Retina (tissue), 1 donor: ENCODE data around the gene KCNIP1.
A peak's percentile ranks its signal among the peaks of the same experiment; 100 is the strongest.

Experiments used
- DNase-seq: peaks from one replicate; pipeline ENCODE4 v3.0.0-alpha.2; 2016

KCNIP1 gene

DNA sequence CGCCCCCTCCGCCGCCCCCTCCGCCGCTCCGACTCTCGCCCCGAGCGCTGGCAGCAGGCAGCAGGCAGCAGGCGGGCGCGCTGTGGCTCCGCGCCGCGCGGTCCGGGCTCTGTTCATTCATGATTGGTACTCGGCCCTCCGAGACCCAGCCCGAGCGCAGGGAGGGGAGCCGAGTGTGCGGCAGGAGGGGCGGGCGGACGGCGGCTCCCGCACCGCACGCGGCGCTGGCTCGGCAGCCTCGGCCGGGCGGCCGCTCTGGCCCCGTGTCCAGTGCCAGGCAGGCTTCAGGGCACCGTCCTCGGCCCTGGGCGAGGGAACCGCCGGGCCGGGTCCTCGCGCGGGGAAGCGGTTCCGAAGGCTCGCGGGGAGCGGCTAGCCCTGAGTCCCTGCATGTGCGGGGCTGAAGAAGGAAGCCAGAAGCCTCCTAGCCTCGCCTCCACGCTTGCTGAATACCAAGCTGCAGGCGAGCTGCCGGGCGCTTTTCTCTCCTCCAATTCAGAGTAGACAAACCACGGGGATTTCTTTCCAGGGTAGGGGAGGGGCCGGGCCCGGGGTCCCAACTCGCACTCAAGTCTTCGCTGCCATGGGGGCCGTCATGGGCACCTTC is at the start of gene KCNIP1:
TSS of gene KCNIP1 (plus strand) at position 31 of the 607 bp plus-strand sequence.
- peak; percentile 81 for DNase-seq

DNA sequence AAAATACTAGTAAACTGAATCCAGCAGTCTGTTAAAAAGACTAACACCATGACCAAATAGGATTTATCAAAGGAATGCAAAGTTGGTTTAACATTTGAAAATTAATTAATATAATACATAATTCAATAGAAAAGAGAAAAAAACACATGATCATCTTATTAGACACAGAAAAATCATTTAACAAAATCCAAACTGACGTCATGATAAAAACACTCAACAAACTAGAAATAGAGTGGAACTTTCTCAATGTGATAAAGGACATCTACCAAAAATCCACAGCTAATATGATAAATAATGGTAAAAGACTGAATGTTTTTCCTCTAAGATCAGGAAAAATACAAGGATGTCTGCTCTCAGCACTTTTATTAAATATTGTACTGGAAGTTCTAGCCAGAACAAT is 40.4 kb upstream of the KCNIP1 start:
- no peak for DNase-seq

DNA sequence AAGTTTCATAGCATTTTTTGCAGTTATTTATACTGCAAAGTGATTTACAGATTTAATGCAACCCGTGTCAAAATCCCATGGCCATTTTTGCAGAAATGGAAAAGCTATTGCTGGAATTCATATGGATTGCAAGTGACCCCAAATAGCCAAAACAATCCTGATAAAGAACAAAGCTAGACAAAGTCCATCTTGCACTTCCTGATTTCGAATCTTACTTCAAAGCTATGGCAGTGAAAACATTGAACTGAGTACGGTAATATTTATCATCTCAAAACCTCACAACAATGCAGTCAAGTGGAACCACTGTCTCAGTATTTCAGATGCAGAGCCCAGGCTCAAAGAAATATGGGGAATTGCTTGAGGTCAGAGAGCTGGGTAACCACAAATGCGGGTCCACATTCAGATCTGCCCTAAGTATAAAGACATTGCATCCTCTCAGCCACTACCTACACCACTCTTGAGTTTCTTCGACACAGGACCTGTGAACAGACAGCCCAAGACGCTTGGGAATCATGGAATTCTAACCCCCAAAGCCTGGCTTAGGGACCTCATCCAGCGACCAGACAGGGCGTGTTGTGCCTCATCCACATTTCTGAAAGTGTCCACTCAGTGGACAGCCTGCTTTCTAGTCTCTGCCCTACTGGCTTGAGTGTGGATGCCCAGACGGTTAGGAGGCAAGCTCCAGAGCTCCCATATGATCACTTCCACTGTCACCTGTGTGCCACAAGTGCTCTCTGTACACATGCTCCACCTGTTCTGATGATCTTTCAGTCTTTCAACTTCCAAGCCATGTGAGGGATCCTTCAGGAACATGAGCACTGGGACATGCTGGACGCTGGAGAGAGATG is 39.3 kb upstream of the KCNIP1 start:
- no peak for DNase-seq

DNA sequence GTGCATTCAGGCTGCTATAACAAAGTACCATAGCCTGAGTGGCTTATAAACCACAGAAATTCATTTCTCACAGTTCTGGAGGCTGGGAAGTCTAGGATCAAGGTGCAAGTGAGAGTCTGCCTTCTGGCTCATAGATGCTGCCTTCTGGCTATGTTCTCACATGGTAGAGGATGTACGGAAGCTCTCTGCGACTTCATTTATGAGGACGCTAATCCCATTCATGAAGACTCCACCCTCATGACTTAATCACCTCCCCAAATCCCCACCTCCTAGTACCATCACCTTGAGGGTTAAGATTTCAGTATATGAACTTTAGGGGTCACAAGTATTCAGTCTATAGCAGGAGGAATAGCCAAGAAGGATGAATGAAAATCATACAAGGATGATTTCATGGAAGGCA is 37.3 kb upstream of the KCNIP1 start:
- no peak for DNase-seq

DNA sequence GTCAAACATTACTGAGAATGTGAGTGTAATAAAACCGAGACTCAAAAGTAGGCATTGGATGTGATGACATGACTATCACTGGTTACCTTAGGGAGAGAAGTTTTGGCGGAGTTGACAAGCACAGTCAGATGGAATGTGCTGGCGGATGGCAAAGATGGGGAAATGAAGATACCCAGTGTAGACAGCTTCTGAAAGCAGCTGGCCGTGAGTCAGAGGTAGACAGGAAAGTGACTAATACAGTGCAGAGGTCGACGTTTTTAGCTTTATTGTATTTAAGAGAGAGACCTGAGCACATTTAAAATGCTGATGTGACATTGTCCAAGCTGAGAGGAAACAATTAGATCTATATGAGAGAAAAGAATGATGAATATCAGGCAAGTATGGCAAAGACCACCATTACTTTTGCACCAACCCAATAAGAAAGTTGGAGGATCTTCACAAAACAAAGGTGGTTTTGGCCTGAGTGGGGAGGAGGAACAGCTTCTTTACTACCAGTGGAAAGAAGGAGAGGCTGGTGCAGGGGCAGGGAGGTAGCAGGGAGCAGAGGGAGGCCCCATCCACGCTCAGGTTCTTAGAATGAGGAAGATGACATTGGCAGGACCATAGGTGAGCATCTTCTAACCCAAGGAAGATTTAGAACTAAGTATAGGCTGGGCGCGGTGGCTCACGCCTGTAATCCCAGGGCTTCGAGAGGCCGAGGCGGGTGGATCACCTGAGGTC is 36.7 kb upstream of the KCNIP1 start:
- DNase-seq = no peak

DNA sequence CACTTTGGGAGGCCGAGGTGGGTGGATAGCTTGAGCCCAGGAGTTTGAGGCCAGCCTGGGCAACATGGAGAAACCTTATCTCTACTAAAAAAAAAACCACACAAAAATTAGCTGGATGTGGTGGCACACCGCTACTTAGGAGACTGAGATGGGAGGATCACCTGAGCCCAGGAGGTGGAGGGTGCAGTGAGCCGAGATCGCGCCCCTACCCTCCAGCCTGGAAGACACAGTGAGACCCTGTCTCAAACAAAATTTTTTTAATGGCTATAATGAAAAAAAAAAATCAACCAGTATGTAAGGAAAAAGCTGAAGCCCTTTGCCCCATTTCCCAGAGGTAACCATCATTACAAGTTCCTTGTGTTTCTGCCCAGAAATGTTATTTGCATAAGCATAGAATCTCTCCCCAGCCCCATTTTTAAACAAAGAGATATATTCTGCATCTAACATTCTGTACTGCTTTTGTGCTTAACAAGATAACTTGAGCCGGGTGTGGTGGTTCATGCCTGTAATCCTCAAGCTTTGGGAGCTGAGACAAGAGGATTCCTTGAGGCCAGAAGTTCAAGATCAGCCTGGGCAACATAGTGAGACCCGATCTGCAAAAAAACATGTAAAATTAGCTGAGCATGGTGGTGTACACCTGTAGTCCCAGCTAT is 35.1 kb upstream of the KCNIP1 start:
- no peak for DNase-seq

DNA sequence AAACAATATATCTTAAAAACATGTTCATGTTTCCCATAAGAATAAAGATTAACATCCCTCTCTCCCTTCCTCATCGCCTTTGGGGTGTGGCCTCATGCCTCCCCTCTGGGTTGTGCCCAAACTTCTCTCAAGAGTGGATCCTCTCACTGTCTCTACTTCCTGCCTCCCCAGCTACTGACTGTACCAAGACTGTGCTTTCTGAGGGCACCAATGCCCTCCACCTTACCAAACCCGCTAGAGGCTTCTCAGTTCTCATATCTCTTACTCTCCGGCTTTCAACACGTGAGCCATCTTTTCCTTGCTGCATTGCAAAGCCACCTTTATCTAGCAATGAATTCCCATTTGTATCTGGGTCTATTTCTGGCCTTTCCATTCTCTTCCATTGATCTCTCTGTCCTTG is 34.4 kb upstream of the KCNIP1 start:
- DNase-seq = no peak

DNA sequence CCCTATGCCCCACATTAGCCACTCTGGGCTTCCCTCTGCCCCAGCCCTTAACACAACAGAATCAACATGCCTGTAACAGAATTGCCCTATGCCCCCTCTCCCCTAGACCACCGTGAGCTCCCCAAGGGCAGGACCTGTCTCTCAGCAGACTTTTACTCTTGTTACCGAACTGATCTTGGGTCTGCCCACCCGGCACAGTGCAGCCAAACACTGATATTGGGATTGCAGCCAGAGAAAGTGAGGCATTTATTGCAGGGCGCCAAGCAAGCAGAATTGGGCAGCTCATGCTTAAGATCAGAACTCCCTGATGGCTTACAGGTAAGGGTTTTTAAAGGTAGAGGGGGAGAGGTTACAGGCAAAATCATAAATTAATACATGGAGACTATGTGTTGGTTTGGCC is 33.5 kb upstream of the KCNIP1 start:
- no peak for DNase-seq

DNA sequence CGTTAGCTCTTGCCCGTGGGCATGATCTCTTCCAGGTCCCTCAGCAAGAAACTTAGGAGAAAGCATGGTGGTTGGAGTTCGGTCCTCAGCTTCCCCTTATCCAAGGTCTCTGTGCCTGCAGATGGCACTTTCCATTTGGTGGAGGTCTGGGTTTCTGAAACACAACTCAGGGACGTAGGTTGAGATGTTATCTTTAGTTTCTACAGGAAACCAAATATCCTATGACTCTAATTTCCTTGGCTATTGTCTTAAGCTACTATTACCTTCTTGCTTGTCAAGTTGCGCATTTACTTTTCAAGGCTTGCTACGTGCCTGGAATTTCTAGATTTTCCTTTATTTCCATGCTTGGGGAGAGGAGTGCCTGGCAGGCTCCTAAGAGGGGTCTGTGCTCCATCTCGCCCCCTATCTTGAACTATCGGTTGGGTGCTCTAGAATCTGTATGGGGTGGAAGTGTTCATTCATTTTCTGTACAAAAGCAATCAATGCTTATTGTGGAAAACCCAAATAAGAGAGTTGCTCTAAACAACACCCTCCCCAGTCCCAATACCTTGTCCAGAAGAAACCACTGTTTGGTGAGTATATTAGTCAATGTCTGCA is 32.9 kb upstream of the KCNIP1 start:
- DNase-seq = no peak

DNA sequence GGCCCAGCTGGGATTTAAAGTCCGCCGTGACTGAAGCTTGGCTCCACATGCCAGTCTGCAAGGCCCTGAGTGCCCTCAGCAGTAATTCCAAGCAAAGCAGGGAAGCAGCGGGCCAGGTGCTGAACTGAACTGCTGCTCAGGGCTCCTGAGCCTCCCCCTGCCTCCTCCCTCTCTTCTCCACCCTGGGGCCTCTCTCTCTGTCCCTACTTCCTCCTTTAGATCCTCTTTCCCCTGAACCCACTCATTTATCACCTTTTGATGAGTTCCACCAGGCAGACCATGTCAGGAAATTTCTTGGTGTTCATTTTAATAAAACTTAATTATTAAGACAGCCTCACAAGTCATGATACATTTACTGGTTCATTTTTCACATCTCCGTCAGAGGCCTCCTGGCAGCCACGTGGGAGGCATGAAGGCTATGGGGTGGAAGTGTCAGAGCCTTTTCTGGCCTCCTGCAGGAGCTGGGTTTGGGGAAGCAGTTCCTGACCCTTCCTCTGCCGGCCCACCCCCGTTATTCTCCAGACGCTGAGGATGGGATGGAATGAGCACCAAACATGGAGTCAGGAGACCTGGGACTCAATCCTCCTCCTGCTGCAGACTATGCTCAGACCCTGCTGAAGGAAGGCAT is 32.2 kb upstream of the KCNIP1 start:
- DNase-seq = no peak

DNA sequence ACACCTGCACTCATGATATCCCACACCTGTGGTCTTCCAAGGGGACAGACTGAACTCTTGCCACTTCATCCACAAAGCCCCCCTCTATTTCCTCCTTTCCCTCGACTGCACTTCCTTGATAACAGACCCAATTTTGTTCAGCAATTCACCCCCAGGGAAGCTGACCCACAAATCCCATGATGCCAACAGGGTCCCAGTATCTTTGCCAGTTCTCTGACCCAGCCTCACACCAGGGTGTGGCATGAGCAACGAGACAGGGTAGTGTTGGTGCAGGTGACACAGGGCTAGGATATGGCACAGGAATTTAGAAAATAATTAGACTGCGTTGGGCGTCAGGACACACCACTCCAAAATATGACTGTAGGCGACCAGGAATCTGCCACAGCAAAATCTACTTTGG is 30.2 kb upstream of the KCNIP1 start:
- DNase-seq = no peak

DNA sequence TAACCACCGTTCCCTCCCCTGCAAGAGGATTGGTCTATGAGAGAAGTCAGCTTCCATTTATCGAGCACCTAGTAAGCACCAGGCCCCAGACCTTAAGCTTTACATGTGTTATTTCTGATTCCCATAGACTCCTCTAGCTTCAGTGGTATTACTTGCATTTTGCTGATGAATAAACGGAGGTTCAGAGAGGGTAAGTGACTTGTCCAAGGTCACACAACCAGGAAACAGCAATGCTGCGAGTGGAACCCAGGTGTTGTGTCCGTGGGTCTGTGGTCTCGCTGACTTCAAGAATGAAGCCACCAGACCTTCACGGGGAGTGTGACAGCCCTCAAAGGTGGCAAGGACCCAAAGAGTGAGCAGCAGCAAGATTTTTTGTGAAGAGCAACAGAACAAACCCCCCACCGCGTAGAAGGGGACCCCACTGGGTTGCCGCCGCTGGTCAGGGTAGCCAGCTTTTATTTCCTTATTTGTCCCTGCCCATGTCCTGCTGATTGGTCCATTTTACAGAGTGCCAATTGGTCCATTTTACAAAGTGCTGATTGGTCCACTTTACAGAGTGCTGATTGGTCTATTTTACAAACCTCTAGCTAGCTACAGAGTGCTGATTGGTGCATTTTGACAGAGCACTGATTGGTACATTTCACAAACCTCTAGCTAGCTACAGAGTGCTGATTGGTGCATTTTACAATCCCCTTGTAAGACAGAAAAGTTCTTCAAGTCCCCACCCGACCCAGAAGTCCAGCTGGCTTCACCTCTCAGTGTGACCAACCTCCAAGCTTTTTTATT is 29.1 kb upstream of the KCNIP1 start:
- DNase-seq = no peak

DNA sequence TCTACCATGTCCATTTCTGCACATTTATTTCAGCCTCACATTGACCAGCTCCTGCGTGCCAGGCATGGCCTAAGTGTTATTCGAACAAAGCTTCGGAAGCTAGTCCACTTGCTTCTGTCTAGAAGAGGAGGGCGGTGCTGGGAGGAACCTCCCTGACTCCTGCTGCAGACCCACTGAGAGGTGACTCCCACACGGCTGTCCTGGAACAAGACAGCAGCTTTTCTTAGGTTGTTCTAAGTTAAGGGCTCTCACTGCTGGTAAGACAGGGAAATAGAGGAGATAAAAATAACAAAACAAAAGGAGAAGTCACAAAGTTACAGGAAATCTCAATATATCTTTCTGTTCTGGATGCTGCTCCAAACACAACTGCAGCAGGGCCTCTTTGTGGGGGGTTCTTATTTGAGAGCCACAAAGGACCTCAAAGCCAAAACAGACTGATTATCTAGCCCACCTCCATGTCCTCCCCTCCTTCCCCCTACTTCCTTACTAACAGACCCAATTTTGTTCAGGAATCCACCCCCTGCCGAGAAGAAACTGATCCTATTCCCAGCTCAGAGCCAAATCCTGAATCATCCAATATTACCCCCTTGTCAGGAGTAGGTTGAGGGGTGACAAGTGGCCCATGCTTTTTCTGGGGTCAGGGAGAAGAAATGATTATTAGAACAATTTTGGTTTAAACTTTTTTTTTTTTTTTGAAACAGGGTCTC is 28.4 kb upstream of the KCNIP1 start:
- no peak for DNase-seq

DNA sequence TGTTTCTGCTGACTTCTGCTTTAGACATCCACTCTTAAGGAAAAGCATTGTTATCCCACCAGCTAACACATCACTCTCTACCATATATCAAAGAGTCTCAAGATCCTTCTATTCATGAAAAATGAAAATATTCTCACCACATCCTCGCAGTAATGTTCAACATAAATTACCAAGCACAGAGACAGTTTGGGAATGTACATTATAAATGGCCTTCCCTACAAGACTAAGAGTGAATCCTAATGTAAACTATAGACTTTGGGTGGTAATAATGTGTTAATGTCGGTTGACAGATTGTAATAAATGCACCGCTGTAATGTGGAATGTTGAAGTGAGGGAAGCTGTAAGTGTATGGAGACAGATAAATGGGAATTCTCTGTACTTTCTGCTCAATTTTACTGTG is 27.1 kb upstream of the KCNIP1 start:
- no peak for DNase-seq

DNA sequence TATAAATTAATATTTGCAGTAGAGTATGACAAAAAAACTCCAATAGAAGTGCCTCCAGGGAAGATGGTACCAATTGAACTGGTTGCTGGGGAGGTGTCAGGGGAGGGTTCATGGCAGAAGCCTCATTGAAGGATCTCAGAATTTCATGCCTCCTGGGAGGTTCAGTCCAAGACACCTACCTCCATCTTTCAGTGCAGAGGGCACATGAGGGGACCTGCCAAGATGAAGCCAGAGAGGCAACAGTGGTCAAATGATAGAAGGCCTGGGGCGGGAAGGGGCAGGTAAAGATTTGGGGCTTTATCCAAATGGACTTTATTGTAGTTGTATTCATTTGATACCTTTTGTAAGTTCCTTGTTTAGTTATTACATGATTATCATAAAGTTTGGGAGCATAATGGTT is 25.9 kb upstream of the KCNIP1 start:
- no peak for DNase-seq

DNA sequence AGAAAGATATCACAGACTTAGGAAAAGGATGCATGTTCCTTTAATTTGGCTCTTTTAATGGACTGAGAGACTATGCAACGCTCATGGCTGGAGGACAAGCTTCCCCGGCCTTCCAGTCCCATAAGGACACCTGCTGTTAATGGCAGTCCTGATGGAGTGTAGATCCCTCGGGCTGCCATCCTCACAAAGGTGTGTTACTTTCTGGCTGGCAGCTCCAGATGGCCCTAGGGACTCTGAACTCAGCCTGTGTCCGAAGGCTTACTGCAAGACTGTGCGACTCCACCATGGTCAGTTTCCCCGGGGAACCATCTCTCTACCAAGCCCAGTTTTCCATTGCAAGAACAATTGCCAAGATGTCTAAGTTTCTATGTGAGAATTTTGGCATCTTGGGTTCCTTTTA is 25.5 kb upstream of the KCNIP1 start:
- no peak for DNase-seq

DNA sequence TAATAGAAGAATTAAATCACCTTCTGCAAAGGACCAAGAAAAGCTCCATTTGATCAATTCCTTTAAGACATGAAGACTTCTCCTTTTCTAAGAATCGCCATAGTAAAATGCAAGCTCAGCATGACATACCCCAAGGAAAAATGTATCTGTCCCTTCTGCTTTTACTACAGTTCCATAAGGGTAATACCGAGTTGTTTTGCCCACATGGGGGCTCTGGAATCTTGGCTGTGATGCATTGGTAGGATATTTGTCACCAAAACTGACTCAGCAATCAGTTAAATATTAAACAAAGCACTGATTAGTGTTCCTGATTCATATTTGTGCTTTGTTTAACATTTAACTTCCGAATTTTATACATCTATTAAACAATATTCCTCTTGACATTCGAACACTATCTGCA is 24.3 kb upstream of the KCNIP1 start:
- DNase-seq = no peak

DNA sequence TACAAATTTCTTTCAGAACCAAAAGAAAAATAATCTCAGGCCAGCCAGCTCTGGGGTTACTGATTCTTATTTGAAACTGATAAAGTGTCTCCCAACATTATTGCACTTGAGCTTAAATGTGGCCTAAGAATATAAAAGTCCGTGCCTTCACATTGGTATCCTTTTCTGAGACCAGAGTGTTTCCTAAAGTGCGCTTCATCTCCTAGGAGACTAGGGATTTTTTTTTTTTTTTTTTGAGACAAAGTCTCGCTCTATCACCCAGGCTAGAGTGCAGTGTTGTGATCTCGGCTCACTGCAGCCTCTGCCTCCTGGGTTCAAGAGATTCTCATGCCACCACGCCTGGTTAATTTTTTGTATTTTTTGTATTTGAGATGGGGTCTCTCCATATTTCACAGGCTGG is 23.6 kb upstream of the KCNIP1 start:
- DNase-seq = no peak

DNA sequence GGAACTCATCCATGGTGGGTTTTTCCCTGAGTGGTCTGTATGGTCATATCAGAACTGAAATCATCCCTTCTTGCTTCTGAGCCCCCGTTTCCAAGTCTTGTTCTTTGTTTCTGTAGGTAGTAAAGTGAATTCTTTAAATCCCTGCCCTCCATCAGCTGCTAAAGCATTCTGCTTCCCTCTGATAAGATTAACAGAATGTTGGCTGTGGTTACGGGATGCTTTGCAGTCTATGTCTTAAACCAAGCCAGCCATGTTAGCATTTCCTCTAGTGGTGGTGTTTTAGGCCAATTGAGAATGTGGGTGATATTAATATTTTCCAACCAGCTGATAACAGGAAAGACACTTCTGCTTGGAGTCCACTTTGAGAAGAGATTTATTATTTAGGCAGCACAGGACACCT is 22.0 kb upstream of the KCNIP1 start:
- DNase-seq = no peak

DNA sequence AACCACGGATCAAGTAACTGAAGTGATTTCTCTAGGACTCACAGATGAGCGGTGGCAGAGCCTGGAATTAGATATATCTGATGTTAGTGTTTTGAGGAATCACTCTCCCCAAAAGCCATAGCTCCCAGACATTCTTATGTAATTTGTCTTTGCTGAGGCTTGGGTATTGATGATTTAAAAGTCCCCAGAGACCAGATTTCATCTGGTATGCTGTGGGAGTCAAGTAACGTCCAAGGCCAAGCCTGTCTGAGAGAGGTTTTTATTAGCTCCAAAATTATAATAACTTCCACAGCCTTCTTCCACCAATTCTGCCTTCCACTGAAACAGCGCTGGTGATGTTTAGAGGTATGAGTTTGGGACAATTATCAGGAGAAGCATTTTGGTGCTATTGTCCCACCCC is 21.3 kb upstream of the KCNIP1 start:
- no peak for DNase-seq
